ENCODE measurements around the gene CAMK2G.

CAMK2G gene

GRCh38 chr10:73877533-73878160 lies 3.3 kb upstream of the CAMK2G start:
- peaks cover 4% of the 10 kb centered on the region; the same call in 1 of the 2 replicates for H4K20me1 ChIP-seq (ENCODE audit: control insufficient read depth, insufficient read depth, low read depth, low read length)
- peaks cover 6% of the 10 kb centered on the region for H3K79me2 ChIP-seq (ENCODE audit: control insufficient read depth, low read length)
- no peak overlapping the region for H3K27ac ChIP-seq (ENCODE audit: low read depth, low read length)
- H3K9me2 ChIP-seq (replicated peaks; ENCODE audit: control insufficient read depth, low read length): no peaks in the 10 kb centered on the region
- peaks cover 3% of the 10 kb centered on the region; the same call in 1 of the 2 replicates for H3K36me3 ChIP-seq (ENCODE audit: control insufficient read depth, low read length)
- H3K9me3 ChIP-seq (ENCODE audit: control insufficient read depth, insufficient read depth, low read length): no peaks in the 10 kb centered on the region
- H3K27me3 ChIP-seq (ENCODE audit: control insufficient read depth, low read length): 0 out of 2 replicates have a peak, but pooled peaks cover 5% of the 10 kb centered on the region
- H3K4me2 ChIP-seq (ENCODE audit: low read length): no peak overlapping the region
- TF ChIP-seq EZH2phosphoT487 (IDR thresholded peaks at IDR 0.05; ENCODE audit: borderline replicate concordance, low read length) (no peak), CTCF (IDR thresholded peaks at IDR 0.05; ENCODE audit: low read depth, low read length, poor library complexity, severe bottlenecking) (no peak)
- no peaks in the 10 kb centered on the region for H3F3A ChIP-seq (ENCODE audit: control insufficient read depth, insufficient read depth)
- H3K4me1 ChIP-seq (ENCODE audit: control insufficient read depth, low read length): peaks cover 26% of the 10 kb centered on the region
- H3K4me3 ChIP-seq (ENCODE audit: low read length): no peak overlapping the region

GRCh38 chr10:73876971-73877370 lies 2.6 kb upstream of the CAMK2G start:
- H3K4me1 ChIP-seq (ENCODE audit: control insufficient read depth, low read length): peaks cover 26% of the 10 kb centered on the region
- no peaks in the 10 kb centered on the region for H3K9me3 ChIP-seq (ENCODE audit: control insufficient read depth, insufficient read depth, low read length)
- H3K36me3 ChIP-seq (ENCODE audit: control insufficient read depth, low read length): peaks cover 3% of the 10 kb centered on the region; the same call in 1 of the 2 replicates
- 0 out of 2 replicates have a peak, but pooled peaks cover 5% of the 10 kb centered on the region for H3K27me3 ChIP-seq (ENCODE audit: control insufficient read depth, low read length)
- no peak overlapping the region for H3K27ac ChIP-seq (ENCODE audit: low read depth, low read length)
- no peak overlapping the region for H3K4me3 ChIP-seq (ENCODE audit: low read length)
- no peak overlapping the region for H3K4me2 ChIP-seq (ENCODE audit: low read length)
- H3K9me2 ChIP-seq (replicated peaks; ENCODE audit: control insufficient read depth, low read length): no peaks in the 10 kb centered on the region
- peaks cover 6% of the 10 kb centered on the region for H3K79me2 ChIP-seq (ENCODE audit: control insufficient read depth, low read length)
- TF ChIP-seq EZH2phosphoT487 (IDR thresholded peaks at IDR 0.05; ENCODE audit: borderline replicate concordance, low read length) (no peak), CTCF (IDR thresholded peaks at IDR 0.05; ENCODE audit: low read depth, low read length, poor library complexity, severe bottlenecking) (no peak)
- H3F3A ChIP-seq (ENCODE audit: control insufficient read depth, insufficient read depth): no peaks in the 10 kb centered on the region
- peaks cover 4% of the 10 kb centered on the region; the same call in 1 of the 2 replicates for H4K20me1 ChIP-seq (ENCODE audit: control insufficient read depth, insufficient read depth, low read depth, low read length)

GRCh38 chr10:73876566-73876965 lies 2.2 kb upstream of the CAMK2G start:
- Histone ChIP-seq H3K27ac (ENCODE audit: low read depth, low read length) (no peak overlapping the region), H3K9me3 (ENCODE audit: control insufficient read depth, insufficient read depth, low read length) (no peaks in the 10 kb centered on the region), H3K4me1 (ENCODE audit: control insufficient read depth, low read length) (peaks cover 26% of the 10 kb centered on the region), H4K20me1 (ENCODE audit: control insufficient read depth, insufficient read depth, low read depth, low read length) (peaks cover 4% of the 10 kb centered on the region; the same call in 1 of the 2 replicates), H3K27me3 (ENCODE audit: control insufficient read depth, low read length) (0 out of 2 replicates have a peak, but pooled peaks cover 5% of the 10 kb centered on the region), H3K4me2 (ENCODE audit: low read length) (no peak overlapping the region), H3F3A (ENCODE audit: control insufficient read depth, insufficient read depth) (no peaks in the 10 kb centered on the region), H3K79me2 (ENCODE audit: control insufficient read depth, low read length) (peaks cover 6% of the 10 kb centered on the region), H3K9me2 (replicated peaks; ENCODE audit: control insufficient read depth, low read length) (no peaks in the 10 kb centered on the region), H3K4me3 (ENCODE audit: low read length) (no peak overlapping the region), H3K36me3 (ENCODE audit: control insufficient read depth, low read length) (peaks cover 3% of the 10 kb centered on the region; the same call in 1 of the 2 replicates)
- TF ChIP-seq EZH2phosphoT487 (IDR thresholded peaks at IDR 0.05; ENCODE audit: borderline replicate concordance, low read length) (no peak), CTCF (IDR thresholded peaks at IDR 0.05; ENCODE audit: low read depth, low read length, poor library complexity, severe bottlenecking) (no peak)

All from DOHH2 (cell line).